ENCODE measurements around the gene PPP5C.
"Not testable (repeated sequence)": the region's sequence is repeated elsewhere in the genome, so short reads cannot be mapped to it uniquely, and the experiment has no call there.

The PPP5C gene

GRCh38 chr19:46410205-46411087 lies 63.6 kb downstream of the PPP5C start:
- no peak for DNase-seq

- DNase-seq = no peak
Observed at GRCh38 chr19:46411088-46411924, 64.4 kb downstream of the PPP5C start.

- DNase-seq = no peak
Observed at GRCh38 chr19:46411925-46412649, 65.2 kb downstream of the PPP5C start.

- DNase-seq = no peak
Observed at GRCh38 chr19:46412650-46413261, 65.9 kb downstream of the PPP5C start.

- no peak for DNase-seq
Observed at GRCh38 chr19:46413262-46414031, 66.6 kb downstream of the PPP5C start, which contains the start of gene CCDC8. Gene CCDC8 (minus strand): TSS chr19:46413564. CDS start chr19:46412810, 754 bp downstream.

GRCh38 chr19:46414899-46415298 lies 68.0 kb downstream of the PPP5C start:
- DNase-seq = not testable (repeated sequence)

- DNase-seq = not testable (repeated sequence)
Observed at GRCh38 chr19:46415804-46416709, 69.2 kb downstream of the PPP5C start.

GRCh38 chr19:46420056-46420455 lies 73.2 kb downstream of the PPP5C start:
- DNase-seq = no peak

GRCh38 chr19:46422344-46422743 lies 75.5 kb downstream of the PPP5C start:
- DNase-seq = no peak

GRCh38 chr19:46423188-46423587 lies 76.3 kb downstream of the PPP5C start:
- no peak for DNase-seq

GRCh38 chr19:46426035-46426505 lies 79.2 kb downstream of the PPP5C start:
- DNase-seq = no peak

- DNase-seq = peak in 1 of 2 donors; percentile 44
Observed at GRCh38 chr19:46426506-46427162, 79.7 kb downstream of the PPP5C start.

GRCh38 chr19:46427518-46428045 lies 80.7 kb downstream of the PPP5C start:
- no peak for DNase-seq

GRCh38 chr19:46428239-46429135 lies 81.6 kb downstream of the PPP5C start, which contains the start of gene PNMA8C:
Gene PNMA8C (minus strand): TSS chr19:46428936. CDS start chr19:46428359, 577 bp downstream.
- DNase-seq = peak; percentile 56 to 78

- DNase-seq = no peak
Observed at GRCh38 chr19:46429999-46430398, 83.1 kb downstream of the PPP5C start.

GRCh38 chr19:46431824-46432223 lies 84.9 kb downstream of the PPP5C start:
- no peak for DNase-seq

GRCh38 chr19:46433470-46433869 lies 86.6 kb downstream of the PPP5C start:
- DNase-seq = not testable (repeated sequence)

GRCh38 chr19:46435009-46435408 lies 88.1 kb downstream of the PPP5C start:
- DNase-seq = no peak

Data from CD4-positive, alpha-beta T cell treated with Interleukin-4 for 1 hour (primary cell).